Motor neuron (in vitro differentiated cells): ENCODE results near the gene SDC4. TPM values are rescaled to one million over a fixed set of nuclear protein-coding genes. Genes with fewer than 3 reads are reported as not detected.

Experiments
- ATAC-seq, 8 experiments: fragments of 200-7000 bp; cut with Tn5 transposase; replicated peaks in 6 of 8; 2 replicates each; pipeline ENCODE4 v1.8.0; 2021; ENCODE audit warnings: mild to moderate bottlenecking in 8 of 8, moderate library complexity in 8 of 8
- H3K27ac ChIP-seq, 2 donors: fragments of 250-450 bp; sonication (Bioruptor Pico); 2 replicates each; pipeline ENCODE4 v1.9.0; 2021; ENCODE audit warnings: antibody characterized with exemption in 2 of 2, mild to moderate bottlenecking in 2 of 2, moderate library complexity in 1 of 2
- H3K4me1 ChIP-seq, 2 donors: fragments of 250-450 bp; sonication (Bioruptor Pico); replicated peaks in 1 of 2; 2 replicates each; pipeline ENCODE4 v1.6.1; 2021; ENCODE audit warnings: antibody characterized with exemption in 2 of 2, mild to moderate bottlenecking in 2 of 2, moderate library complexity in 1 of 2
- H3K4me3 ChIP-seq, 5 donors: fragments of 250-450 bp; sonication (Bioruptor Pico); 2 replicates each; pipeline ENCODE4 v1.9.0; 2021; ENCODE audit warnings: antibody characterized with exemption in 5 of 5, mild to moderate bottlenecking in 5 of 5, moderate library complexity in 4 of 5
- WGBS, 10 experiments: fragments of 450-650 bp; shearing (Covaris generic); methylation state at CpG; one replicate each; pipeline ENCODE4 v1.0.0; 2022; 5-methylcytosine and 5-hydroxymethylcytosine counted together
- in situ Hi-C, 9 experiments: fragments of 400-800 bp; cut with MboI; loops; one replicate each; pipeline ENCODE4 v1.15.0; 2021; ENCODE audit warnings: low sequenced_read_pairs in 9 of 9, low pct_unique_long_range_greater_than_20kb in 2 of 9; ENCODE audit not compliant: unreplicated experiment in 9 of 9
- total RNA-seq, 8 experiments: library from RNA; unstranded; fragments of 300-600 nt; gene quantifications; 2 replicates each; pipeline versions ENCODE4 v1.2.3 to v1.2.4, GENCODE V29; 2022

Gene SDC4
- total RNA-seq, 8 experiments from 2014 or later, result 1.6 to 94.9 (median 13.3) TPM

- peak; percentile 84 to 90 (median 88) for ATAC-seq
- Histone ChIP-seq H3K4me3 (peak overlapping the region; percentile 32 to 50 (median 44)), H3K27ac (peak overlapping the region; percentile 34 to 52), H3K4me1 (peaks cover 0 to 3% of the 10 kb centered on the region in 2 donors)
- WGBS, 10 experiments, result 0 to 13% (median 4%) methylated on average over 2 to 15 of the region's 79 CpGs; no CpG with 5 or more reads in 5 of the 10 experiments
- in situ Hi-C loops, result loop anchor here in 6 of 9 experiments (25.0 kb wide), 3 partner anchors 156 to 256 kb away; partner anchors contain the start of genes KCNS1 (in 1 of the 6), WFDC12 (in 1 of the 6) and WFDC5 (in 1 of the 6)
Observed at GRCh38 chr20:45293041-45294002, 54.9 kb downstream of the SDC4 start.

GRCh38 chr20:45292343-45292742 is 55.9 kb downstream of the SDC4 start:
- no peak overlapping the region for H3K27ac ChIP-seq
- H3K4me3 ChIP-seq, result no peak overlapping the region
- no peak for ATAC-seq
- in situ Hi-C loops, result loop anchor here in 6 of 9 experiments (25.0 kb wide), 3 partner anchors 155 to 255 kb away; partner anchors contain the start of genes KCNS1 (in 1 of the 6), WFDC12 (in 1 of the 6) and WFDC5 (in 1 of the 6)
- H3K4me1 ChIP-seq, result peaks cover 0 to 3% of the 10 kb centered on the region in 2 donors
- WGBS, 10 experiments, result 85 to 100% (median 100%) methylated on average over 1 to 2 of the region's 2 CpGs; no CpG with 5 or more reads in 3 of the 10 experiments

GRCh38 chr20:45291526-45291925 is 56.7 kb downstream of the SDC4 start:
- Histone ChIP-seq H3K4me1 (peaks cover 0 to 3% of the 10 kb centered on the region in 2 donors), H3K27ac (no peak overlapping the region), H3K4me3 (no peak overlapping the region)
- in situ Hi-C loops, result loop anchor here in 6 of 9 experiments (25.0 kb wide), 3 partner anchors 154 to 254 kb away; partner anchors contain the start of genes KCNS1 (in 1 of the 6), WFDC12 (in 1 of the 6) and WFDC5 (in 1 of the 6)
- ATAC-seq, result no peak
- WGBS, 10 experiments, result 77 to 97% (median 89%) methylated on average over 2 to 6 of the region's 9 CpGs; no CpG with 5 or more reads in 3 of the 10 experiments

GRCh38 chr20:45290677-45291355 is 57.4 kb downstream of the SDC4 start:
- H3K4me1 ChIP-seq, result peaks cover 0 to 3% of the 10 kb centered on the region in 2 donors
- 24 to 100% (median 48%) methylated on average over 1 to 6 of the region's 8 CpGs; no CpG with 5 or more reads in 3 of the 10 experiments for WGBS, 10 experiments
- H3K4me3 ChIP-seq, result no peak overlapping the region
- in situ Hi-C loops, result loop anchor here in 6 of 9 experiments (25.0 kb wide), 3 partner anchors 154 to 254 kb away; partner anchors contain the start of genes KCNS1 (in 1 of the 6), WFDC12 (in 1 of the 6) and WFDC5 (in 1 of the 6)
- no peak overlapping the region for H3K27ac ChIP-seq
- peak; percentile 19 to 59 (median 34) for ATAC-seq

GRCh38 chr20:45289942-45290676 is 58.1 kb downstream of the SDC4 start:
- 17 to 100% (median 71%) methylated on average over 1 to 12 of the region's 13 CpGs for WGBS, 10 experiments
- no peak overlapping the region for H3K27ac ChIP-seq
- ATAC-seq, result no peak
- peaks cover 0 to 3% of the 10 kb centered on the region in 2 donors for H3K4me1 ChIP-seq
- in situ Hi-C loops, result loop anchor here in 6 of 9 experiments (25.0 kb wide), 3 partner anchors 153 to 253 kb away; partner anchors contain the start of genes KCNS1 (in 1 of the 6), WFDC12 (in 1 of the 6) and WFDC5 (in 1 of the 6)
- H3K4me3 ChIP-seq, result no peak overlapping the region

- in situ Hi-C loops, result loop anchor here in 6 of 9 experiments (25.0 kb wide), 3 partner anchors 152 to 252 kb away; partner anchors contain the start of genes KCNS1 (in 1 of the 6), WFDC12 (in 1 of the 6) and WFDC5 (in 1 of the 6)
- H3K27ac ChIP-seq, result no peak overlapping the region
- no peak for ATAC-seq
- 60 to 100% (median 89%) methylated on average over 1 to 5 of the region's 5 CpGs; no CpG with 5 or more reads in 4 of the 10 experiments for WGBS, 10 experiments
- H3K4me3 ChIP-seq, result no peak overlapping the region
- H3K4me1 ChIP-seq, result peaks cover 0 to 3% of the 10 kb centered on the region in 2 donors
Observed at GRCh38 chr20:45288860-45289259, 59.4 kb downstream of the SDC4 start.

GRCh38 chr20:45288376-45288775 is 59.8 kb downstream of the SDC4 start:
- ATAC-seq, result no peak
- WGBS, 10 experiments, result 79 to 93% methylated on average over 4 of the region's 4 CpGs; no CpG with 5 or more reads in 8 of the 10 experiments
- Histone ChIP-seq H3K27ac (no peak overlapping the region), H3K4me1 (peaks cover 0 to 3% of the 10 kb centered on the region in 2 donors), H3K4me3 (no peak overlapping the region)
- in situ Hi-C loops, result loop anchor here in 6 of 9 experiments (25.0 kb wide), 3 partner anchors 151 to 251 kb away; partner anchors contain the start of genes KCNS1 (in 1 of the 6), WFDC12 (in 1 of the 6) and WFDC5 (in 1 of the 6)

- Histone ChIP-seq H3K4me3 (no peak overlapping the region), H3K27ac (no peak overlapping the region), H3K4me1 (no peaks in the 10 kb centered on the region)
- ATAC-seq, result peak in 4 of 8 experiments; percentile 15 to 85 (median 73)
- in situ Hi-C loops, result loop anchor here in 6 of 9 experiments (25.0 kb wide), 3 partner anchors 146 to 246 kb away; partner anchors contain the start of genes KCNS1 (in 1 of the 6), WFDC12 (in 1 of the 6) and WFDC5 (in 1 of the 6)
- WGBS, 10 experiments, result 0 to 70% (median 11%) methylated on average over 1 to 3 of the region's 4 CpGs; no CpG with 5 or more reads in 5 of the 10 experiments
Observed at GRCh38 chr20:45283551-45284057, 64.6 kb downstream of the SDC4 start.

GRCh38 chr20:45282700-45283550 is 65.3 kb downstream of the SDC4 start:
- 39 to 100% (median 67%) methylated on average over 1 to 4 of the region's 7 CpGs; no CpG with 5 or more reads in 5 of the 10 experiments for WGBS, 10 experiments
- Histone ChIP-seq H3K27ac (no peak overlapping the region), H3K4me1 (no peaks in the 10 kb centered on the region), H3K4me3 (no peak overlapping the region)
- ATAC-seq, result peak in 2 of 8 experiments; percentile 35 to 44
- in situ Hi-C loops, result loop anchor here in 6 of 9 experiments (25.0 kb wide), 3 partner anchors 146 to 246 kb away; partner anchors contain the start of genes KCNS1 (in 1 of the 6), WFDC12 (in 1 of the 6) and WFDC5 (in 1 of the 6)

GRCh38 chr20:45279992-45280391 is 68.2 kb downstream of the SDC4 start:
- ATAC-seq, result peak in 1 of 8 experiments; percentile 42
- Histone ChIP-seq H3K4me3 (no peak overlapping the region), H3K4me1 (no peaks in the 10 kb centered on the region), H3K27ac (no peak overlapping the region)
- in situ Hi-C loops, result loop anchor here in 6 of 9 experiments (25.0 kb wide), 3 partner anchors 143 to 243 kb away; partner anchors contain the start of genes KCNS1 (in 1 of the 6), WFDC12 (in 1 of the 6) and WFDC5 (in 1 of the 6)
- WGBS, 10 experiments, result 0 to 100% (median 71%) methylated on average over 1 of the region's 1 CpG; no CpG with 5 or more reads in 1 of the 10 experiments
